Loucy (cell line): ENCODE results near the gene STXBP3.

Source experiments
- H2AFZ ChIP-seq: fragments of 200-600 bp; sonication (generic); 2 replicates; pipeline ENCODE4 v1.6.0; 2016; ENCODE audit warnings: antibody characterized with exemption, mild to moderate bottlenecking, low read length, moderate library complexity
- H3F3A ChIP-seq: fragments of 200-600 bp; 2 replicates; pipeline ENCODE4 v1.6.0; 2016; ENCODE audit warnings: antibody characterized with exemption, low read depth, mild to moderate bottlenecking
- H3K27me3 ChIP-seq: fragments of 200-600 bp; sonication (generic); 2 replicates; pipeline ENCODE4 v1.6.1; 2014; ENCODE audit warnings: low read length, mild to moderate bottlenecking; ENCODE audit not compliant: insufficient read depth, poor library complexity, severe bottlenecking
- H3K36me3 ChIP-seq: fragments of 200-600 bp; sonication (generic); 2 replicates; pipeline ENCODE4 v1.6.1; 2016; ENCODE audit warnings: low read length; ENCODE audit not compliant: insufficient read depth
- H3K4me1 ChIP-seq: fragments of 200-600 bp; sonication (generic); 2 replicates; pipeline ENCODE4 v1.5.1; 2014; ENCODE audit warnings: low read length, mild to moderate bottlenecking; ENCODE audit not compliant: insufficient read depth, poor library complexity, severe bottlenecking
- H3K4me2 ChIP-seq: fragments of 200-600 bp; sonication (generic); 2 replicates; pipeline ENCODE4 v1.6.0; 2014; ENCODE audit warnings: antibody characterized with exemption, low read length, low read depth, mild to moderate bottlenecking; ENCODE audit not compliant: poor library complexity, severe bottlenecking
- H3K4me3 ChIP-seq: fragments of 200-600 bp; sonication (generic); 2 replicates; pipeline ENCODE4 v1.5.1; 2014; ENCODE audit warnings: low read length, mild to moderate bottlenecking, mixed read lengths; ENCODE audit not compliant: poor library complexity, severe bottlenecking
- H3K79me2 ChIP-seq: fragments of 200-600 bp; sonication (generic); 2 replicates; pipeline ENCODE4 v1.6.1; 2014; ENCODE audit warnings: low read length; ENCODE audit not compliant: insufficient read depth
- H3K9ac ChIP-seq: fragments of 200-600 bp; sonication (generic); 2 replicates; pipeline ENCODE4 v1.6.0; 2014; ENCODE audit warnings: mild to moderate bottlenecking, low read depth, low read length, moderate library complexity; ENCODE audit not compliant: poor library complexity, severe bottlenecking
- H3K9me2 ChIP-seq: fragments of 200-600 bp; sonication (generic); replicated peaks from 2 replicates; pipeline ENCODE4 v1.6.1; 2016; ENCODE audit warnings: low read depth, low read length, mixed read lengths
- H3K9me3 ChIP-seq: fragments of 200-600 bp; sonication (generic); 2 replicates; pipeline ENCODE4 v1.6.1; 2014; ENCODE audit warnings: mild to moderate bottlenecking, antibody characterized with exemption, low read length, low read depth; ENCODE audit not compliant: insufficient read depth
- H4K20me1 ChIP-seq: fragments of 200-600 bp; sonication (generic); 2 replicates; pipeline ENCODE4 v1.6.0; 2014; ENCODE audit warnings: antibody characterized with exemption, low read length, mild to moderate bottlenecking; ENCODE audit not compliant: insufficient read depth, poor library complexity, severe bottlenecking
- CTCF ChIP-seq: fragments of 200-600 bp; sonication (generic); conservative IDR thresholded peaks from 2 replicates; pipeline ENCODE4 v1.5.1; 2014; ENCODE audit warnings: mild to moderate bottlenecking, antibody characterized with exemption, low read length
- EZH2phosphoT487 ChIP-seq: fragments of 200-600 bp; IDR thresholded peaks from 2 replicates; pipeline ENCODE4 v1.6.1; 2018; ENCODE audit warnings: antibody characterized with exemption, mild to moderate bottlenecking, moderate library complexity, borderline replicate concordance

The STXBP3 gene

DNA sequence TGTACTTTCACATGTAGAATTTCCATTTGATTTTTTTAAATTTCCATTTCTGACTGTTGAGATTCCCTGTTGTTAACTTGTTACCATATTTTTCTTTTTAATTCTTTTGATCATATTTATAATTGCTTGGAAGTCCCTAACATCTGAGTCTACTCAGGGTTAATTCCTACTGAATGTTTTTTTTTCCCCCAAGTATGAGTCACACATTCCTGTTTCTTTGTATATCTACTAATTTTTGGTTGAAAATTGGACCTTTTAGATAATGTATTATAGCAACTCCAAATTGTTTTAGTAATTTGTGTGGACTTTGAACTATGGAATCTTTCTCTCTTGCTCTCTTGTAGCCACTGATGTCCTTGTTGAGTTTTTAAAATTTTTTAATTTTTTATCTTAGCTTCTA lies 54.6 kb downstream of the STXBP3 start:
- no peak for TF ChIP-seq EZH2phosphoT487
- TF ChIP-seq CTCF, result no peak
- H3F3A ChIP-seq, result no peaks in the 10 kb centered on the region
- no peaks in the 10 kb centered on the region for H4K20me1 ChIP-seq
- no peak overlapping the region for H3K4me3 ChIP-seq
- H3K27me3 ChIP-seq, result no peaks in the 10 kb centered on the region
- no peaks in the 10 kb centered on the region for H3K79me2 ChIP-seq
- H3K9me2 ChIP-seq, result no peaks in the 10 kb centered on the region
- H3K4me2 ChIP-seq, result no peak overlapping the region
- H3K9me3 ChIP-seq, result no peaks in the 10 kb centered on the region
- H3K36me3 ChIP-seq, result peaks cover 72% of the 10 kb centered on the region; the same call in 1 of the 2 replicates
- no peaks in the 10 kb centered on the region for H3K4me1 ChIP-seq
- H3K9ac ChIP-seq, result no peak overlapping the region
- H2AFZ ChIP-seq, result no peak overlapping the region

DNA sequence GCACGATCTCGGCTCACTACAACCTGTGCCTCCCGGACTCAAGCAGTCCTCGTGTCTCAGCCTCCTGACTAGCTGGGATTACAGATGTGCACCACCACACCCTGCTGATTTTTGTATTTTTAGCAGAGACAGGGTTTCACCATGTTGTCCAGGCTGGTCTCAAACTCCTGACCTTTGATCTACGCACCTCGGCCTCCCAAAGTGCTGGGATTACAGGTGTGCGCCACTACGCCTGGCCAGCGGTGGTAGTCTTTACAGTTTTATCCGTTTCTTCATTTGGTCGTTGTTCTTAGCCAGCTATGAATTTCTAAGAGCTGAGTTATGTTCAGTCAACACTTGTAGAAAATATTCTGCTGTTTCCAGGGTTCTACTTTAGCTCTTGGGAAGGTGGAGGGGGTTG lies 57.1 kb downstream of the STXBP3 start:
- Histone ChIP-seq H4K20me1 (no peaks in the 10 kb centered on the region), H3K9me3 (no peaks in the 10 kb centered on the region), H3K36me3 (peaks cover 69% of the 10 kb centered on the region; the same call in 1 of the 2 replicates), H3K4me2 (no peak overlapping the region), H3K79me2 (no peaks in the 10 kb centered on the region), H3K27me3 (no peaks in the 10 kb centered on the region), H2AFZ (no peak overlapping the region), H3K9ac (no peak overlapping the region), H3K4me1 (no peaks in the 10 kb centered on the region), H3K4me3 (no peak overlapping the region), H3F3A (no peaks in the 10 kb centered on the region), H3K9me2 (no peaks in the 10 kb centered on the region)
- TF ChIP-seq CTCF (no peak), EZH2phosphoT487 (no peak)

DNA sequence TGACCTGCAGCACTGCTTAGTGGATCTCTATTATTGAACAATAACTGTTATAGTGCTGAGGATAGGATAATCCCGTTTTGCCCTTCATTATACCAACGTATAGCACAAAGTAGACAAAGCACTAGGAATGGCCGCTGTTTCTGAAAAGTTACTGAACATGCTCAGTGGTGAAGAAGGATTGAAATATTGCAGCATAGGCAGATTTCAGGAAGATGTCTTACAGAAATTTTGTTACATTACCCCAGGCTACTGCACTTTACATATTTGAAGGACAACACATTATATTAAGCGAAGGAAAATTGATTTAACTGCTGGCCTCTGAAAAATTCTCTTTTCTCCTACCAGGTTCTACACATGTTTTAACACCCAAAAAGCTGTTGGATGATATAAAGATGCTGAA lies 62.0 kb downstream of the STXBP3 start:
- no peaks in the 10 kb centered on the region for H3K9me2 ChIP-seq
- H3K27me3 ChIP-seq, result no peaks in the 10 kb centered on the region
- no peaks in the 10 kb centered on the region for H4K20me1 ChIP-seq
- H3K36me3 ChIP-seq, result peaks cover 38% of the 10 kb centered on the region; the same call in 1 of the 2 replicates
- no peak overlapping the region for H3K9ac ChIP-seq
- TF ChIP-seq CTCF (no peak), EZH2phosphoT487 (no peak)
- no peaks in the 10 kb centered on the region for H3K79me2 ChIP-seq
- no peak overlapping the region for H2AFZ ChIP-seq
- no peaks in the 10 kb centered on the region for H3F3A ChIP-seq
- H3K4me2 ChIP-seq, result no peak overlapping the region
- no peaks in the 10 kb centered on the region for H3K9me3 ChIP-seq
- H3K4me1 ChIP-seq, result peaks cover 4% of the 10 kb centered on the region
- no peak overlapping the region for H3K4me3 ChIP-seq
